Endothelial cell of umbilical vein (primary cell): Measurements from ENCODE around the gene EXD2. TPM values are rescaled to one million over a fixed set of nuclear protein-coding genes. Genes with fewer than 3 reads are reported as not detected.
A peak's percentile ranks its signal among the peaks of the same experiment; 100 is the strongest.

Experiments
- BruUV-seq: library from RNA; stranded (reverse); fragments of 400-500 nt; replicated peaks from 2 replicates; lab custom pipeline; 2021; lab: Mats Ljungman, UMichigan
- CTCF ChIA-PET: fragments of 300-600, 350-600 bp; sonication (Branson Sonifier 250); formaldehyde crosslinking; loops from one replicate; lab custom pipeline; 2021; ENCODE audit warnings: antibody characterized with exemption, inconsistent platforms; lab: Charles Lee
- POLR2A ChIA-PET: fragments of 300-600, 350-600 bp; sonication (Branson Sonifier 250); formaldehyde crosslinking; loops from one replicate; lab custom pipeline; 2021; ENCODE audit warnings: antibody characterized with exemption, inconsistent platforms; lab: Charles Lee
- DNase-seq: peaks from one replicate; pipeline ENCODE4 v3.0.0-alpha.2; 2011; ENCODE audit warnings: low read depth, low spot score
- FAIRE-seq: peaks from 2 replicates; lab custom pipeline; 2011; peaks lifted over from hg19 to GRCh38; lab: Jason Lieb, UNC
- H2AFZ ChIP-seq: 2 replicates; pipeline ENCODE4 v1.6.0; 2012; ENCODE audit warnings: low read depth, low read length, control low read depth, inconsistent platforms
- H3K27ac ChIP-seq: 2 replicates; pipeline ENCODE4 v1.5.1; 2011; ENCODE audit warnings: low read depth, mild to moderate bottlenecking, control low read depth, low read length, moderate library complexity; ENCODE audit not compliant: insufficient read depth
- H3K27me3 ChIP-seq, 2 experiments: 2 replicates each; pipeline versions ENCODE4 v1.6.0 to v1.6.1; 2011; ENCODE audit warnings: low read length in 2 of 2, mixed read lengths in 1 of 2; ENCODE audit not compliant: control insufficient read depth in 2 of 2, insufficient read depth in 2 of 2
- H3K36me3 ChIP-seq, 2 experiments: 2 replicates in 1 of 2; 3 replicates in 1 of 2; pipeline ENCODE4 v1.5.1; 2011; ENCODE audit warnings: low read length in 2 of 2, mild to moderate bottlenecking in 1 of 2, moderate library complexity in 1 of 2; ENCODE audit not compliant: control insufficient read depth in 2 of 2, insufficient read depth in 2 of 2; ENCODE audit errors: extremely low read depth in 1 of 2
- H3K4me1 ChIP-seq: 3 replicates; pipeline ENCODE4 v1.5.1; 2011; ENCODE audit warnings: mild to moderate bottlenecking, low read length; ENCODE audit not compliant: control insufficient read depth, insufficient read depth; ENCODE audit errors: extremely low read depth
- H3K4me2 ChIP-seq: 2 replicates; pipeline ENCODE4 v1.6.1; 2011; ENCODE audit warnings: low read length, control low read depth, mixed read lengths; ENCODE audit not compliant: insufficient read depth
- H3K4me3 ChIP-seq, 3 experiments: fragments of 200-600 bp in 1 of 3; sonication (generic), shearing (Covaris generic) in 1 of 3; replicated peaks in 1 of 3; 2 replicates each; pipeline ENCODE4 v1.5.1; 2011 to 2016; ENCODE audit warnings: control low read depth in 3 of 3, low read length in 3 of 3, mild to moderate bottlenecking in 2 of 3, inconsistent platforms in 1 of 3, low read depth in 1 of 3, moderate library complexity in 1 of 3; ENCODE audit not compliant: insufficient read depth in 1 of 3
- H3K79me2 ChIP-seq: 2 replicates; pipeline ENCODE4 v1.6.0; 2012; ENCODE audit warnings: low read length, inconsistent platforms; ENCODE audit not compliant: control insufficient read depth, insufficient read depth
- H3K9ac ChIP-seq: replicated peaks from 2 replicates; pipeline ENCODE3; 2011; ENCODE audit warnings: low read length, control low read depth; ENCODE audit not compliant: insufficient read depth; ENCODE audit errors: extremely low read depth
- H3K9me1 ChIP-seq: replicated peaks from 3 replicates; pipeline ENCODE4 v1.6.0; 2011; ENCODE audit warnings: mild to moderate bottlenecking, low read length; ENCODE audit not compliant: control insufficient read depth, insufficient read depth; ENCODE audit errors: extremely low read depth
- H3K9me3 ChIP-seq: replicated peaks from 2 replicates; pipeline ENCODE4 v1.5.1; 2012; ENCODE audit warnings: low read length, inconsistent platforms; ENCODE audit not compliant: control insufficient read depth, insufficient read depth
- H4K20me1 ChIP-seq: replicated peaks from 2 replicates; pipeline ENCODE3; 2011; ENCODE audit warnings: mild to moderate bottlenecking, low read length; ENCODE audit not compliant: control insufficient read depth, insufficient read depth; ENCODE audit errors: extremely low read depth
- CTCF ChIP-seq, 2 donors: IDR thresholded peaks; 1 replicate in 1 of 2; 2 replicates in 1 of 2; pipeline ENCODE4 v1.5.1; 2011; ENCODE audit warnings: low read length in 2 of 2, mild to moderate bottlenecking in 2 of 2, moderate library complexity in 2 of 2, control low read depth in 1 of 2, inconsistent platforms in 1 of 2, low read depth in 1 of 2; ENCODE audit not compliant: insufficient read depth in 1 of 2; ENCODE audit errors: extremely low read depth in 1 of 2
- EZH2 ChIP-seq: IDR thresholded peaks from 2 replicates; pipeline ENCODE4 v1.6.1; 2012; ENCODE audit warnings: borderline replicate concordance, low read depth, mild to moderate bottlenecking, moderate library complexity, low read length, inconsistent platforms; ENCODE audit not compliant: severe bottlenecking
- FOS ChIP-seq: IDR thresholded peaks from 2 replicates; pipeline ENCODE4 v1.6.1; 2011; ENCODE audit warnings: mild to moderate bottlenecking, low read length, moderate library complexity, borderline replicate concordance; ENCODE audit not compliant: insufficient read depth
- GATA2 ChIP-seq: IDR thresholded peaks from 2 replicates; pipeline ENCODE4 v1.7.0; 2011; ENCODE audit warnings: low read depth, mild to moderate bottlenecking, moderate library complexity, mixed read lengths, low read length; ENCODE audit not compliant: insufficient read length, insufficient read depth
- JUN ChIP-seq: IDR thresholded peaks from 2 replicates; pipeline ENCODE4 v1.6.1; 2011; ENCODE audit warnings: borderline replicate concordance, low read depth; ENCODE audit not compliant: insufficient read length, insufficient read depth
- MAX ChIP-seq: IDR thresholded peaks from 2 replicates; pipeline ENCODE4 v1.6.1; 2011; ENCODE audit not compliant: insufficient read depth, insufficient read length
- MYC ChIP-seq: IDR thresholded peaks from one replicate; pipeline ENCODE4 v1.6.1; 2011; ENCODE audit warnings: mild to moderate bottlenecking, low read depth, low read length
- POLR2A ChIP-seq: IDR thresholded peaks from 2 replicates; pipeline ENCODE4 v1.6.1; 2012; ENCODE audit warnings: low read depth, mild to moderate bottlenecking, control low read depth, low read length
- POLR2AphosphoS5 ChIP-seq: IDR thresholded peaks from 2 replicates; pipeline ENCODE4 v1.6.1; 2012; ENCODE audit warnings: low read depth, mild to moderate bottlenecking, control low read depth, low read length, moderate library complexity; ENCODE audit not compliant: insufficient read depth
- dilution Hi-C: fragments of 300-500 bp; cut with MboI; formaldehyde crosslinking; loops from one replicate; pipeline ENCODE4 v1.15.0; 2019; ENCODE audit warnings: low sequenced_read_pairs; ENCODE audit not compliant: extremely low pct_ligation_motif_present
- intact Hi-C: fragments of 100-400 bp; cut with micrococcal nuclease; formaldehyde crosslinking; loops from one replicate; pipeline ENCODE4 v1.10.0; 2022
- polyA plus RNA-seq, 4 experiments: library from polyadenylated mRNA; depleted of rRNA in 3 of 4; stranded (reverse) in 3 of 4; unstranded in 1 of 4; fragments of >200 nt; gene quantifications; 2 replicates each; pipeline versions ENCODE4 v1.2.1 to v1.2.3, GENCODE V29; 2011 to 2012; ENCODE audit warnings: missing spikeins in 1 of 4
- total RNA-seq: library from RNA; stranded (reverse); gene quantifications from 2 replicates; pipeline ENCODE4 v1.2.3, GENCODE V29; 2021

EXD2 gene
- total and polyA plus RNA-seq, 2 donors (not counting 3 experiments of a cell fraction or from before 2014, with no cell fraction given): 11.6 to 22.6 TPM

- Histone ChIP-seq H3K4me3 (no peak overlapping the region), H2AFZ (peak overlapping the region; percentile 39), H3K4me1 (peaks cover 9% of the 10 kb centered on the region), H3K4me2 (peak overlapping the region; percentile 30), H3K9me3 (no peaks in the 10 kb centered on the region), H3K27me3 (no peaks in the 10 kb centered on the region), H4K20me1 (no peaks in the 10 kb centered on the region), H3K9me1 (peaks cover 2% of the 10 kb centered on the region), H3K27ac (peak overlapping the region; percentile 47), H3K36me3 (no peaks in the 10 kb centered on the region), H3K79me2 (no peaks in the 10 kb centered on the region), H3K9ac (peak overlapping the region; percentile 4)
- dilution Hi-C loops: no loop called here
- ChIA-PET CTCF (interaction anchor here (0.9 to 1.9 kb wide), 7 partner anchors 10 to 363 kb away, joined by 3 to 13 read pairs (median 4); no protein-coding TSS in a partner anchor), POLR2A (no interaction called here)
- DNase-seq: peak; percentile 92
- FAIRE-seq: peak; percentile 60
- TF ChIP-seq MYC (no peak), POLR2A (no peak), EZH2 (no peak), GATA2 (no peak), FOS (no peak), CTCF (IDR thresholded peaks at IDR 0.05; ENCODE audit: extremely low read depth in 1 of 2, insufficient read depth in 1 of 2, low read depth in 1 of 2, low read length in 2 of 2) (no peak), MAX (no peak), POLR2AphosphoS5 (no peak), JUN (no peak)
- intact Hi-C loops: loop anchor here (5.0 kb wide), 2 partner anchors 74 to 99 kb away; partner anchors contain the start of gene DCAF5
- no TSS peak for BruUV-seq
Observed at GRCh38 chr14:69226178-69226577, 34.9 kb downstream of the EXD2 start.
